H1 (cell line): ENCODE results near the gene PLAC1.

Experiments
- ATF3 ChIP-seq: IDR thresholded peaks from 2 replicates; pipeline ENCODE4 v1.6.1; 2011; ENCODE audit warnings: low read depth, mild to moderate bottlenecking, low read length; ENCODE audit not compliant: insufficient read depth
- EP300 ChIP-seq, 2 experiments: IDR thresholded peaks; 1 replicate in 1 of 2; 2 replicates in 1 of 2; pipeline ENCODE4 v1.6.1; 2011 to 2012; ENCODE audit warnings: low read depth in 2 of 2, low read length in 2 of 2, mild to moderate bottlenecking in 2 of 2, borderline replicate concordance in 1 of 2, inconsistent platforms in 1 of 2, moderate library complexity in 1 of 2
- TF ChIP-seq, protein P1 (sequence below), 3 experiments: IDR thresholded peaks; 1 replicate in 2 of 3; 2 replicates in 1 of 3; pipeline versions ENCODE4 v1.5.1 to v1.6.1; 2011; ENCODE audit warnings: low read length in 3 of 3, mild to moderate bottlenecking in 3 of 3, inconsistent platforms in 2 of 3, low read depth in 1 of 3, moderate library complexity in 1 of 3; ENCODE audit not compliant: insufficient read depth in 1 of 3; ENCODE audit errors: control extremely low read depth in 1 of 3

DNA sequence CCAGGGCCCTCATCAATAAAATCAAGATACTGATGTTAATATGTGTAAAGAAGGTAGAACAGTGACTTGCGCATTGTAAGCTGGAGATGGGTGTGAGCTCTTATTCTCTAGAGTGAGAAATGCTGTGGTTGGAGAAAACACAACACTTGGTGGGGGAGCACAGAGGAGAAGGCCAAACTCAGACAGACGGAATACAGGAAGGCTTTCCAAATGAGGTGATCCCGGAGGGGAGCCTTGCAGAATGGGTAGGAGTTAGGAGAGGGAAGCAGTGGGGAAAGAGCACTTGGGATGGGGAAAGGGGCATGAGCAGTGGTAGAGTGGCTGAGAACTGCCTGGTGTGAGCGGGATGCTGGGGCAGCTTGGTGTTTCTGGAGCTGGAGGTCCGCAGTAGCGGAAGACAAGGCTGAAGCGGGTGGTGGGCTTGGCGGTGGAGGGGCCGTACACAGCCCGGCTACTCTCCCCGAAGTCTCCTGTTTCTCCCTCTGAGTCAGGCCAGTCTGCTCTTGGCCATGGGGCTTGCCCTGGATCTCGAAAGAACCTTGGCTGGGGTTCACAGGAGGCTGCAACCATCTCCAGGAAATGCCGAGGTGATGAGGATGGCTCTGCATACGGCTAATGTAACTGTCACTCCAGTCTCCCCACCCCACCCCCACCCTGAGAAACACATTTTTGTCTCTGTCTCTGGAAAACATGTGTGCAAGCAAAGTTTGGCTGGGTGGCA lies 11.3 kb upstream of the PLAC1 start:
- no peak for TF ChIP-seq EP300 (IDR thresholded peaks at IDR 0.05; ENCODE audit: borderline replicate concordance in 1 of 2, low read depth in 2 of 2, low read length in 2 of 2)
- TF ChIP-seq, protein P1, sequence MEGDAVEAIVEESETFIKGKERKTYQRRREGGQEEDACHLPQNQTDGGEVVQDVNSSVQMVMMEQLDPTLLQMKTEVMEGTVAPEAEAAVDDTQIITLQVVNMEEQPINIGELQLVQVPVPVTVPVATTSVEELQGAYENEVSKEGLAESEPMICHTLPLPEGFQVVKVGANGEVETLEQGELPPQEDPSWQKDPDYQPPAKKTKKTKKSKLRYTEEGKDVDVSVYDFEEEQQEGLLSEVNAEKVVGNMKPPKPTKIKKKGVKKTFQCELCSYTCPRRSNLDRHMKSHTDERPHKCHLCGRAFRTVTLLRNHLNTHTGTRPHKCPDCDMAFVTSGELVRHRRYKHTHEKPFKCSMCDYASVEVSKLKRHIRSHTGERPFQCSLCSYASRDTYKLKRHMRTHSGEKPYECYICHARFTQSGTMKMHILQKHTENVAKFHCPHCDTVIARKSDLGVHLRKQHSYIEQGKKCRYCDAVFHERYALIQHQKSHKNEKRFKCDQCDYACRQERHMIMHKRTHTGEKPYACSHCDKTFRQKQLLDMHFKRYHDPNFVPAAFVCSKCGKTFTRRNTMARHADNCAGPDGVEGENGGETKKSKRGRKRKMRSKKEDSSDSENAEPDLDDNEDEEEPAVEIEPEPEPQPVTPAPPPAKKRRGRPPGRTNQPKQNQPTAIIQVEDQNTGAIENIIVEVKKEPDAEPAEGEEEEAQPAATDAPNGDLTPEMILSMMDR (IDR thresholded peaks at IDR 0.05; ENCODE audit: control extremely low read depth in 1 of 3, insufficient read depth in 1 of 3, low read depth in 1 of 3, low read length in 3 of 3), result no peak
- no peak for TF ChIP-seq ATF3
